HG03139 (cell line): ENCODE data around the gene TNFAIP1.
"Not testable (repeated sequence)": the region's sequence is repeated elsewhere in the genome, so short reads cannot be mapped to it uniquely, and the experiment has no call there.

Experiments
- ATAC-seq: cut with Tn5 transposase; IDR thresholded peaks from one replicate; pipeline ENCODE4 v1.9.1; 2021; ENCODE audit not compliant: unreplicated experiment

Gene TNFAIP1

GRCh38 chr17:28324781-28325180, 10.8 kb upstream of the TNFAIP1 start:
- ATAC-seq, result no peak

- ATAC-seq, result no peak
These were observed 10.3 kb upstream of the TNFAIP1 start for GRCh38 chr17:28325211-28325610.

GRCh38 chr17:28326114-28326513, 9.4 kb upstream of the TNFAIP1 start:
- no peak for ATAC-seq

- no peak for ATAC-seq
These were observed 8.4 kb upstream of the TNFAIP1 start for GRCh38 chr17:28327031-28327607.

- ATAC-seq, result no peak
These were observed 7.9 kb upstream of the TNFAIP1 start for GRCh38 chr17:28327709-28328108.

GRCh38 chr17:28328325-28328724, 7.2 kb upstream of the TNFAIP1 start:
- no peak for ATAC-seq

GRCh38 chr17:28330671-28331070, 4.9 kb upstream of the TNFAIP1 start:
- ATAC-seq, result no peak

- ATAC-seq, result no peak
These were observed 3.6 kb upstream of the TNFAIP1 start for GRCh38 chr17:28331891-28332420.

GRCh38 chr17:28333083-28333746, 2.3 kb upstream of the TNFAIP1 start:
- ATAC-seq, result no peak

- no peak for ATAC-seq
These were observed 1.4 kb upstream of the TNFAIP1 start for GRCh38 chr17:28334171-28334570.

- no peak for ATAC-seq
These were observed 828 bp upstream of the TNFAIP1 start for GRCh38 chr17:28334666-28335200.

- ATAC-seq, result no peak
These were observed 654 bp downstream of the TNFAIP1 start for GRCh38 chr17:28335959-28336871.

GRCh38 chr17:28338056-28338768, 2.7 kb downstream of the TNFAIP1 start:
- no peak for ATAC-seq

GRCh38 chr17:28338769-28339212, 3.2 kb downstream of the TNFAIP1 start:
- not testable (repeated sequence) for ATAC-seq

GRCh38 chr17:28339431-28339830, 3.9 kb downstream of the TNFAIP1 start:
- ATAC-seq, result no peak

- ATAC-seq, result no peak
These were observed 4.8 kb downstream of the TNFAIP1 start for GRCh38 chr17:28340374-28340773.

GRCh38 chr17:28341516-28341915, 6.0 kb downstream of the TNFAIP1 start:
- no peak for ATAC-seq

- ATAC-seq, result no peak
These were observed 6.8 kb downstream of the TNFAIP1 start for GRCh38 chr17:28342313-28342712.

GRCh38 chr17:28343491-28343932, 8.0 kb downstream of the TNFAIP1 start:
- no peak for ATAC-seq

GRCh38 chr17:28344011-28344410, 8.4 kb downstream of the TNFAIP1 start:
- no peak for ATAC-seq
